ENCODE results near the gene TYW1B.
"Not testable (repeated sequence)": the region's sequence is repeated elsewhere in the genome, so short reads cannot be mapped to it uniquely, and the experiment has no call there.

- TF ChIP-seq EP300, CTCF (IDR thresholded peaks at IDR 0.05): not testable (repeated sequence)
Observed at GRCh38 chr7:72536038-72536437, 292.0 kb downstream of the TYW1B start.

Data from tibial nerve (tissue), 4 donors.